Measurements from ENCODE around the gene CFD.
"Not testable (repeated sequence)": the region's sequence is repeated elsewhere in the genome, so short reads cannot be mapped to it uniquely, and the experiment has no call there.

CFD gene

DNA sequence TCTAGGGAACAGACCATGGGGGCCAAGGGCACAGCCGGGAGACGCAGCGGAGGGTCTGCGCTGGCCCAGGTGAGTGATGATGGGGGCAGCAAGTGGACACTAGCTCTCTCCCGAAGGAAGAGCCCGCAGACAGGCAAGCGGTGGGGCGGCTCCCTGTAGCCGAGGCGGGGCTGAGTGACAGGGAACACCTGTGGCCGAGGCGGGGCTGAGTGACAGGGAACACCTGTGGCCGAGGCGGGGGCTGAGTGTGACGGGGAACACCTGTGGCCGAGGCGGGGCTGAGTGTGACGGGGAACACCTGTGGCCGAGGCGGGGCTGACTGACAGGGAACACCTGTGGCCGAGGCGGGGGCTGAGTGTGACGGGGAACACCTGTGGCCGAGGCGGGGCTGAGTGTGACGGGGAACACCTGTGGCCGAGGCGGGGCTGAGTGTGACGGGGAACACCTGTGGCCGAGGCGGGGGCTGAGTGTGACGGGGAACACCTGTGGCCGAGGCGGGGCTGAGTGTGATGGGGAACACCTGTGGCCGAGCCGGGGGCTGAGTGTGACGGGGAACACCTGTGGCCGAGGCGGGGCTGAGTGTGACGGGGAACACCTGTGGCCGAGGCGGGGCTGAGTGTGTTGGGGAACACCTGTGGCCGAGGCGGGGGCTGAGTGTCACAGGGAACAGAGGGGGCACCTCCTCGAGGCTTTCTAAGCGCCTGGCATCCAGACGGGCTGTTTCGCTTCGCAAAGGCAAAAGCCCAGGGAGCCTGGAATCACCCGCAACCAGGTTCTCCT is 32.1 kb downstream of the CFD start:
- not testable (repeated sequence) for DNase-seq

DNA sequence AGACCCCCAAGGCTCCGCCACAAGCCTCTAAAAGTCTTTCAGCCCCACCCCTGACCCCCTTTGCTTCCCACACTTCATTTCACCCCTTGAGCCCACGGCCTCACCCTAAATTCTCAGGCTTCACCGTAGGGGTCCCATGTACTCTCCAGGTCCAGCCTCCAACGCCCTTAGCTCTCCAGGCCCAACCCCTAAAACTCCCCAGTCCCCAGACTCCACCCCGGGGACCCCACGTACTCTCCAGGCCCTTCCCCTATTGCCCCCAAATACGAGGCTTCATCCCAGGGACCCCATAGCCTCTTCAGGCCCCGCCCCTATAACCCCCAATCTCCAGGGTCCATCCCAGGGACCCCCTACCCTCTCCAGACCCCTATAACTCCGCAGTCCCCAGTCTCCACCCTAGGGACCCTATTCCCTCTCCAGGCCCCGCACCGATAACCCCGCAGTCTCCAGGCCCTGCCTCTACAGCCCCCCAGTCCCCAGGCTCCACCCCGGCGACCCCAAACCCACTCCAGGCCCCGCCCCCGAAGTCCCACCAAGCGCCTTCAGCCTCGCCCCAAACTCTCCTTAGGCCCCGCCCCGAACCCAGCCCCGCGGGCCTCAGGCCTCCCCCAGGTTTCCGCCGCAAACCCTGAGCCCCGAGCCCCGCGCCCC is 32.9 kb downstream of the CFD start:
- no peak for DNase-seq

DNA sequence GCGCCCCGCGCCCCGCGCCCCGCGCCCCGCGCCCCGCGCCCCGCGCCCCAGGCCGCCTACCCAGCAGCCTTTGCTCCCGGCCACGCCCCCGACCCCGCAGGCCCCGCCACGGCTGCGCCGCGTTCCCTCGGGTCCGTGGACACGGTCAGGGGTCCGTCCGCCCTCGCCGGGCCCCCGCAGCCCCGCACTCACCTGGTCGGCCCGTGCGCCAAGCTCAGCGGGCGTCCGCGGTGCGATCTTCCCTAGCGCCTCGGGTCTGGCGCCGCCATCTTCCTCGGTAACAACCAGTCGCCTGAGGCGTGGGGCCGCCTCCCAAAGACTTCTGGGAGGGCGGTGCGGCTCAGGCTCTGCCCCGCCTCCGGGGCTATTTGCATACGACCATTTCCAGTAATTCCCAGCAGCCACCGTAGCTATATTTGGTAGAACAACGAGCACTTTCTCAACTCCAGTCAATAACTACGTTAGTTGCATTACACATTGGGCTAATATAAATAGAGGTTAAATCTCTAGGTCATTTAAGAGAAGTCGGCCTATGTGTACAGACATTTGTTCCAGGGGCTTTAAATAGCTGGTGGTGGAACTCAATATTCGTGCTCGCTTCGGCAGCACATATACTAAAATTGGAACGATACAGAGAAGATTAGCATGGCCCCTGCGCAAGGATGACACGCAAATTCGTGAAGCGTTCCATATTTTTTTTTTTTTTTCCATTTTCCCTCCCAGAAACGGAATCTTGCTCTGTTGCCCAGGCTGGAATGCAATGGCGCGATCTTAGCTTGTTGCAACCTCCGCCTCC is 33.6 kb downstream of the CFD start, which contains the start of the genes MED16 and RNU6-9:
TSS of gene MED16 (minus strand) at position 294 of the 796 bp plus-strand sequence. CDS start 2,056 bp downstream, outside the sequence.
TSS of gene RNU6-9 (plus strand) at position 591 of the 796 bp plus-strand sequence.
- peak; percentile 66 for DNase-seq

DNA sequence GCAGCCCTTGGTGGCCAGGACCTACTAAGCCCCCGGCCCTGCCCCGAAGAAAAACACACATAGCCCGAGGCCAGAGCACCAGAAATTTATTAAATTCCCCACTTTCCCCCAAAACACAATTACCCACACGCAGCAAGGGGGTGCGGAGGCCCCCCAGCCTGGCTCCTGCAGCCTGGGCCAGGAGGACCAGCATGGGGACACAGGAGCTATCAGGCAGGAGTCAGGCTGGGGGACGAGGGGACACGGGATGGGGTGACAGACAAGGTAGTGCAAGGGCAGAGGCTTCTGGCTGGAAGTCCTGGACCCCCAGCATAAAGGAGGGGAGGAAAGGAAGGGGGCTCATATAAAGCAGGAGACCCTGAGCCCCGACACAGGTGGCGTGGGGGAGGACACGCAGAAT is 37.0 kb downstream of the CFD start:
- DNase-seq = no peak

DNA sequence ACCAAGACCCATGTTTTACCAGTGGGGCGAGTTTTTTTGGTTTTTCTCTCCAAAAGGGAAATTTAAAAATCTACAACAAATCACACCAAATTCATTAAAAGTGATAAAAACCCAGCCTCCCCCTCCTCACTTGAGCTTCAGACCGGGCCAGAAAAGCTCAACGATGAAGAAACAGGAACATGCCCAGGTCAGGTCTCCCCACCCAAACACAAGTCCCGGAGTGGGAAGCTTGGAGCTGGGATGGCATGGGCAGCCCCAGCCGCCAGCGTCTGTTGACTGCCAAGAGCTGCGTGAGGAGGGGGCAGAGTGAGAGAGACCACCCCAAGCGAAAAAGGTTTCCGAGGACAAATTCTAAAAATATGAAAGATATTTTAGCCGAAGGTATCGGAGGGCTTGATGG is 37.5 kb downstream of the CFD start:
- no peak for DNase-seq

DNA sequence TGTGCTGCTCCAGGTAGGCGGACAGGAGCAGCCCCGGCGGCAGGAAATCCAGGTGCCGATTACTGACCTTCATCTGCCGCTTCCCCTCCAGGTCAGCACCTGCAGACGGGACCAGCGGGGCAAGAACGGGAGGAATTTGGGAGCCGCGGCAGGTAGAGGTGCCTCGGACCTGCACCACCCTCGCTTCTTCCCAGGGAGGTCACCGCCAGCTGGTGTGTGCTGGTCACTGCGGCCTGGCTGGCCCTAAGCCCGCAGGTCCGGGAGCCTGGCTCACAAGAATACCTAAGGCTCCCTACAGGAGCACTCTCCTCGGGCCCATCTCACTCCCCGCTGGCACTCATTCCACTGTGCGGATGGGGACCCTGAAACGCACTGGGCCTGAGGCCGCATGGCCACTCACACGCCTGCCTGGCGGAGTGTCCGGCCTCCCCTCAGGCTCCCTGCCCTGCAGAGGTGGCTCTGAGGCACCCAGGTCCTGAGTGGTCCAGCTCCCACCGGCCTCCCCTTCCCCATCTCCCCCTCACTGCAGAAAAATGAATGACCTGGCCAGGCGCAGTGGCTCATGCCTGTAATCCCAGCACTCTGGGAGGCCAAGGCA is 38.1 kb downstream of the CFD start:
- no peak for DNase-seq

DNA sequence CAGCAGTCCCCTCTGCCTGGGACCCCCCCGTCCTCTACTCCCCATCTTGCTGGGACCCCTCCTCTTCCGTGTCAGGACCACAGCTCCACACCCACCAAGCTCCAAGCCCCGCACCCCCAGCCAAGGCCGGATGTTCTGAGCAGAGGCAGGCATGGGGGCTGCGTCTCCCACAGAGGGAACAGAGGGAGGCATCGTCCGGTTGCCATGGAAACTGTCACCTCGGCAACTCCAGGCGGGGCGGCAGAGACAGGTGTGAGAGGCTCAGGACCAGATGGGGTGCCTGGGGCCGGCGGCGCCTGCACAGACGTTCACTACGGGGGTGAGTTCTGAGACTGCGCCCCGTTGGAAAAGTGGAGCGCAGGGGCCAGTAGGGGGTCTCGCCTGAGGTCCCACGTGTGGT is 39.2 kb downstream of the CFD start:
- no peak for DNase-seq

DNA sequence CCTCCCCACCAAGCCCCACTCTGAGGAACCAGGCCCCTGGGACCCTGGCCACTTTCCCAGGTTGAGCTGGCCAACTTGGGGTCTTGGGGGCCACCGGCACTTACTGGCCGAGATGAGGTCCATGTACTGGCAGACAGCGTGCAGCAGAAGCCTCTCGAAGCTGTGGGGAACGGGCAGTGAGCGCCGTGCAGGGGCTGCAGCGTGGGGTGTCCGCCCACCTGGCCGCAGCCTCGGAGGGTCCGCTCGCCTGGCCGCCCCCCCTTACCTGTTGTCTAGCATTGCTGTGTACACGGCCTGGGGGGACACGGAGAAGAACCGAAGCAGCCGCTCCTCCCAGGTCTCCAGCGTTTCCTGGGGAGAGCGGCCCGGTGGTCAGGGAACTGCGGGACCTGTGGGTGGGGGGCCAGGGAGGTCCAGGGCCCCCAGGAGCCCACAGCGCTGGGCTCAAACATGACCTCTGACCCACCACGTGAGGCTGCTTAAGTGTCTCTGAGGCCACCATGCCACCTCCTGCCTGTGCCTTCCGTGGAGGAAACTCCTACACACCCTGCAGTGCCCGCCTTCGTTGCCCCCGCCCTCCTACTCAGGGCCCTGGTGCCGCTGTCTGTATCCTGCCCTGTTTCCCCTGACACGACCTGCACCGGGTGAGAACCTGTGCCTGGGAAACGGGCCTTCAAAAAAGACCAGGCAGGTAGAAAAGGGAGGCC is 40.0 kb downstream of the CFD start:
- DNase-seq = no peak

DNA sequence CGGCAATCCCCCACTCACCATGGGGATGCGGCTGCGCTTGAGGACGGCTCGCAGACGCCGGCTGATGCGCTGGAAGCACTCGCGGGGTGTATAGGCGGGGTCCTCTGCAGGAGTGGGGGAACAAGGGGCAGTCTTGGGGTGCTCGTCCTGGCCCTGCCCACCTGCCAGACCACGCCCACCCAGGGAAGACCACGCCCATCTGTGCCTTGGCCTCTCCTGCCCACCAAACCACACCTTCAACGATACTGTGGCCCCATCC is 40.5 kb downstream of the CFD start:
- no peak for DNase-seq

DNA sequence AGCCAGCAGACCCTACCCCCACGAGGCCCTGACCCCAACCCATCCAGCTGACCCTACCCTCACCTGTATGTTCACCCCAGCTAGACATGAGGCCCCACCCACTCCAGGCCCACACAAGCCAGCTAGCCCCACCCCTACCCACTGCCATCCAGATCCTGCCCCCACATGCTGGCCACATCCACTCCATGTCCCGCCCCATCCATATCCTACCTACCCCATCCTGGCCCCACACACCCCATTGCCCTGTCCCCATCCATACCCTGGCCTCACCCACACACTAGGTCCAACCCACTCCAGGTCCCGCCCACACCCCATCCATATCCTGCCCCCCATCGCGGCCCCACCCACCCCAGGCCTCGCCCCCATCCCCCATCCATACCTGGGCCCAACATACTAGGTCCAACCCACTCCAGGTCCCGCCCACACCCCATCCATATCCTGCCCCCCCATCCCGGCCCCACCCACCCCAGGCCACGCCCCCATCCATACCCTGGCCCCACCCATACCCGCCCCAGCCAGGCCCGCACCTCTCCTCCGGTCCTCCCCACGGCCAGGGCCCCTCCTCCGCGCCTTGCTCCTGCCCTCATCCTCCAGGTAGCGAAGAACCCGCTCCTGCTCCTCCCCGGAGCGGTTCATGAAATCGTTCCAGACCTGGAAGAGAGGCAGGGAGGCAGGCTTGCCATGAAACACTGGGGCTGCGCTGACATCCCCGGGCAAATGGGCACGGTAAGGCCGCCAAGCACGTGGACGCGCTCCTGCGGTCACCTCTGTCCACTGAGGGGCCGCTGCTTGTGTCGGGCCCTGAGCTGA is 41.0 kb downstream of the CFD start:
- no peak for DNase-seq

DNA sequence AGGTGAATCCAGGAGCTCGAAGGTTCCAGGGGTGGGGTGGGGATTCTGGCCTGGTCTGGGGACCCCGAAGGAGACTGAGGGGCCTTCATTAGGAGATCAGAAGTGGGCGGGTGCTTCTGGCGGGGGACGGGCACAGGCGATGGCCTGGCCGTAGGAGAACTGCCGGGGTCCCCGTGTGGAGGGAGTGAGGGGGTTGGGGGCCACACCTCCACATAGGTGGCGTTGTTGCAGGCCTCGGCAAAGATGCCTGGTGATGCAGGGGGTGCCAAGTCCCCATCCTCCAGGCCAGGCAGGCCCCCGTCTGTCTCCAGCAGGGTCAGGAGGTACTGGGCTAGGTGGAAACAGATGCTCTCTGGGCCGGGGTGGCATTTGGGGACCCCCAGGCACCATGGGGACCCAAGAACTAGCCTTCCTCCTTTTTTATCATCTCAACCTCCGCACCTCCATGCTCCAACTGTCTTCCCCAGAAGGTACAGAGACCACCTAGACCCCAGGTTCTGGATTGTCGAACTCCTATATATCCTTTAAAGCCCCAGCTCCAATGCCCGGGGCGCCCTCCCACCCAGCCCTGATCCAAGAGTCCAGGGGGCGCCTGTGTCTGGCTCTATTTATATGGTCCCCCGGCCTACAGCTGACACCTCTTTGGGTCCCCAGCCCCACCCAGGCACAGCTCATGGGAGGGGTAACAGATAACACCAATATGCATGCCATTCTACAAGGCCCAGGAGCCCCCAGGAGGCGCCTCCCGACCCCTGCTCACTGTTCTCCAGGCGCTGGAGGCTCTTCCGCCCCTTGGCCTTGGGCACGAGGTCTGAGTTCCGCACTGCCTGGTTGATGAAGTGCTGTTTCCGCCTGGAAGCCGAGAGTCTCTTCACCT is 42.0 kb downstream of the CFD start:
- no peak for DNase-seq

DNA sequence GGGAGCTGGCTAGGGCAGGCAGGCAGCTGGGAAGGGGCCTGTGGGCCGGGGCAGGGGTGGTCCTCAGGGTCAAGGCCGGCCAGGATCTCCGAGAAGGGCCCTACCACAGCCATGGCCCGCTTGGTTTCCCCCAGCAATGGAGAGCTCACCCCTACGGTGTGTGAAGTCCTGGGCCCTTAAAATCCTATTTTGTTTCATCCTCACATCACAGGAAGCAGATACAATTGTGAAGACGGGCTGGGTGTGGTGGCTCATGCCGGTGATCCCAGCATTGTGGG is 42.6 kb downstream of the CFD start:
- no peak for DNase-seq

DNA sequence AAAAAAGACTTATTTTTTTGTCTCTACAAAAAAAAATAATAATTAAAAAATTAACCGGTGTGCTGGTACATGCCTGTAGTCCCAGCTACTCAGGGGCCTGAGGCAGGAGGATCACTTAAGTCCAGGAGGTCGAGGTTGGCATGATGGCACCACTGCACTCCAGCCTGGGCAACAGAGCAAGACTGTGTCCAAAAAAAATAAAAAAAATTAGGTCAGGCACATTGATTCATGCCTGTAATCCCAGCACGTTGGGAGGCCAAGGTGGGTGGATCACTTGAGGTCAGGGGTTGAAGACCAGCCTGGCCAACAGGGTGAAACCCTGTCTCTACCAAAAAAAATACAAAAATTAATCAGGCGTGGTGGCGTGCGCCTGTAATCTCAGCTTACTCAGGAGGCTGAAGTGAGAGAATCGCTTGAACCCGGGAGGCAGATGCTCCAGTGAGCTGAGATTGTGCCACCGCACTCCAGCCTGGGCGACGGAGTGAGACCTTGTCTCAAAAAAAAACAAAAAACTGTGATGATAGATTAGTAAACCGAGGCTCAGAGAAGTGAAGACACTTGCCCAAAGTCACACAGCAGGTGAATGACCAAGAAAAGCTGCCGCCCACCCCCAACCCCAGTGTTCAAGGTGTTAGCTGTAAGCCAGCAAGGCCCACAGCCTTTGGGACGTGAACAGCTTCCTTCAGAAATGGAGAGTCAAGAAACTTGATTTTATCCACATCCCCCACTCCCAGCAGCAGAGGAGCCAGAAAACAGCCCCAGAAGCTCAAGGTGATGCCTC is 43.2 kb downstream of the CFD start:
- no peak for DNase-seq

DNA sequence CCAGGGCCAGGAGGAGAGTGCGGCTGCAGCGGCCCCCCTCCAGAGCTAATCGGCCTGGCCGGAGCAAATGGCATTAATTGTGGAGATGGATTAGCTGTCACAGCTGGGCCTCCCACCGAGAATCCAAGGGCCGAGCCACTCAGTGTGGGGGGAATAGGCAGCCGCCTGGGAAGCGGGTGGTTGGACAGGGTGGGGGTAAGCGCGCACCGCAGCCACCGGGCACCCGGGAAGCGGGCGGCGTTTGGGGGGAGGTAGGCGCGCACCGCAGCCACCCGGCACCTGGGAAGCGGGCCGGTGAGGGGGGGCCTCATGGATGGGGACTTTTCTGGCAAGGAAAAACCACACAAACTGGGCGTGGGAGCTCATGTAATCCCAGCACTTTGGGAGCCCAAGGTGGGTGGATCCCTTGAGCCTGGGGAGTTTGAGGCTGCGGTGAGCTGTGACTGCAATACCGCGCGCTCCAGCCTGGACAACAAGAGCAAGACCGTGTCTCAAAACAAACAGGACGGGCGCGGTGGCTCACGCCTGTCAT is 43.9 kb downstream of the CFD start:
- DNase-seq = no peak

DNA sequence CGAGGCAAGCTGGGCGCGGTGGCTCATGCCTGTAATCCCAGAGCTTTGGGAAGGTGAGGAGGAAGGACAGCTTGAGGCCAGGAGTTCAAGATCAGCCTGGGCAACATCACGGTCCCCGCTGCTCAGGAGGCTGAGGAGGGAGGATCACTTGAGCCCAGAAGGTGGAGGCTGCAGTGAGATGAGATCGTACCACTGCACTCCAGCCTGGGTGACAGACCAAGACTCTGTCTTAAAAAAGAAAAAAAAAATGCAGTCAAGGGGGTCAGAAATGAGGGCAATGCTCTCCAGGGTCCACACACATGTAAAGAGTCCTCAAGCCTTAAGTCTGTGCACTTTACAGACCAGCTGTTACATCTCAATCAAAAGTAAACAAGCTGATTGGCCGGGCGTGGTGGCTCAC is 45.1 kb downstream of the CFD start:
- no peak for DNase-seq

DNA sequence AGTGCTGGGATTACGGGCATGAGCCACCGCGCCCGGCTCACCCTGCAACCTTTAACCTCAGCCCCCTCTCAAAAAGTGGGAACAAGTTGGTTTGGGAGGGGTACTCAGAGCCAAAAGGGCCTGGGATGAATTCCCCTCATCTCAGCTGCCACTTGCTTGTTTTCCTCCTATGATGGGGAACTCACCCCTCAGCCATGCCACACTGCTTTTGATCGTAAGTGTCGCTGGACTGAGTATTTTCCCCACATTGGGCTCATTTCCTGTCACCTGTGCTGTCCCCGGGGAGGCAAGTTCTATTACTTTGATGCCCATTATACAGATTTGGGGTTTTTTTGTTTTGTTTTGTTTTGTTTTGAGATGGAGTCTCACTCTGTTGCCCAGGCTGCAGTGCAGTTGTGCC is 47.0 kb downstream of the CFD start:
- no peak for DNase-seq

DNA sequence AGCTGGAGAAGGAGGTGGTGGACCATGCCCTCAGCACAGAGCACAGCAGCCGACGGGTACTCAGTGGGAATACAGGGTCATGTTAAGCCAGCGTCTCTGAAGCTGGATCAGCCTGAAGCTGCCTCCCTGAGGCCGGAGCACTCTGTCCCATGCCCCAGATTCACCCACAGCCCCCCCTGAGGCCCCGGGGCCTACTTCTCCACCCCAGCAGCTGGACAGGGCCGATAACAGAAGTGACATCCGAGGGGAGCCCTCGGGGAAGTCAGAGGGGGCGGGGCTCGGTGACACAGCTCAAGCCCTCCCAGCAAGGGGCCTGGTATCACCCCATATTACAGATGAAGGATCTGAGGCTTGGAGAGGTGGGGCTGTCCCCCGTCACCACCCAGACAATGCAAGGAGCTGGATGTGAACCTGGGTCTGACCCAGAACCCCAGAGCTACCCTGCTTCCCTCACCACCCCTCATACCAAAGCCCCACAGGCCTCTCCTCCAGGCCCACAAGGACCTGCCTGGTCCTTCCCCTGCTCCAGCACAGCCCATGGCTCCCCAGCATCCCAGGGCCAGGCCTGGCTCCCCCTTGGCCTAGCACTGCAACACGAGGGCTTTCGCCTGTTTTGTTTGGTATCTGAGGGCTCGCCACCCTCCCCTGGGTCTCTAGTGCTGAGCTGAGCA is 47.9 kb downstream of the CFD start:
- no peak for DNase-seq

DNA sequence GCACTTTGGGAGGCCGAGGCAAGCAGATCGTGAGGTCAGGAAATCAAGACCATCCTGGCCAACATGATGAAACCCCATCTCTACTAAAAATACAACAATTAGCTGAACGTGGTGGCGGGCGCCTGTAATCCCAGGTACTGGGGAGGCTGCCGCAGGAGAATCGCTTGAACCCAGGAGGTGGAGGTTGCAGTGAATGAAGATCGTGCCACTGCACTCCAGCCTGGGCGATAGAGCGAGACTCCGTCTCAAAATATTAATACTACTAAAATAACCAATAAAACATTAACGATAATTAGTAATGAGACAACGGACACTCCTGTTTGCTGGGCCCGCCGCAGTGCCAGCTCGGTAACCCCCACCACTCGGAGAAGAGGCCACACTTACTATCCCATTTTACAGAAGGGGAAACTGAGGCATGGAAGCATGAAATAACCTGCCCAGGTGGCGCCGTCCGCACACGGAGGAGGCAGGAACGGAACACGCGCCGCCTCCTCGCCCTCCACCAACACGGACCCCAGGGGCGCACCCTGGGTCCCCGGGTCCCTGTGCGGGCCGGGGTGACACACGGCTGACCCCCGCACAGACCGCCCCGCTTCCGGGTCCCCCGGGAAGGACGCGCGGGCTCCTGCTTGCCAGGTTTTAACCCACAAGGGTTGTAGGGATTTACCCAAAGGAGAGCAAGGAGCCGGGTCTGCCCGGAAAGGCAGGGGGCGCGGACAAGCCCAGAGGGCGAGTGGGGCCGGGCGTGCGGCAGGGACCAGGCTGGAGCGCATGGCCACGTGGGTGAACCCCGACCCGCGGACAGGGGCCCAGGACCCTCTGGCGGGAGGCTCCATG is 52.0 kb downstream of the CFD start:
- no peak for DNase-seq

Measured in GF-D8 (cell line).